ENCODE measurements around the gene VDR. TPM values are rescaled to one million over a fixed set of nuclear protein-coding genes. Genes with fewer than 3 reads are reported as not detected.

VDR gene
- total and polyA plus RNA-seq, 2 donors (not counting 1 experiment from before 2014, with no cell fraction given), result 0.37 to 0.42 TPM

GRCh38 chr12:47854531-47854930 is 50.3 kb downstream of the VDR start:
- Histone ChIP-seq H2AFZ (ENCODE audit: insufficient read depth, low read depth, low read length, poor library complexity, severe bottlenecking) (no peak overlapping the region), H3K9me3 (ENCODE audit: control extremely low read depth in 1 of 3, control insufficient read depth in 2 of 3, insufficient read depth in 1 of 3, low read length in 2 of 3) (no peaks in the 10 kb centered on the region), H3K4me3 (ENCODE audit: control extremely low read depth in 1 of 5, extremely low read depth in 1 of 5, insufficient read depth in 1 of 5, low read depth in 2 of 5, low read length in 4 of 5) (no peak overlapping the region), H4K20me1 (ENCODE audit: control insufficient read depth, insufficient read depth, low read length, poor library complexity, severe bottlenecking) (no peaks in the 10 kb centered on the region), H3K79me2 (ENCODE audit: control insufficient read depth, insufficient read depth, low read length) (no peaks in the 10 kb centered on the region), H3K27me3 (replicated peaks in 1 of 4; ENCODE audit: control extremely low read depth in 1 of 4, control insufficient read depth in 3 of 4, insufficient read depth in 4 of 4, low read length in 3 of 4) (no peaks in the 10 kb centered on the region), H3K4me2 (replicated peaks; ENCODE audit: low read depth, low read length, poor library complexity, severe bottlenecking) (no peak overlapping the region), H3K36me3 (replicated peaks in 1 of 2; ENCODE audit: control extremely low read depth in 1 of 2, control insufficient read depth in 1 of 2, extremely low read depth in 1 of 2, insufficient read depth in 2 of 2, low read length in 1 of 2) (no peaks in the 10 kb centered on the region), H3K4me1 (ENCODE audit: control insufficient read depth in 2 of 2, insufficient read depth in 2 of 2, low read length in 2 of 2) (no peaks in the 10 kb centered on the region), H3K27ac (ENCODE audit: low read length in 2 of 2) (no peak overlapping the region), H3K9ac (ENCODE audit: low read length) (no peak overlapping the region)
- Mint-ChIP-seq H3K27ac (no peak overlapping the region), H3K4me1 (no peaks in the 10 kb centered on the region), H3K4me3 (no peak overlapping the region), H3K27me3 (no peaks in the 10 kb centered on the region), H3K9me3 (ENCODE audit: insufficient read depth) (no peaks in the 10 kb centered on the region)
- intact Hi-C loops (cut with micrococcal nuclease), result no loop called here
- POLR2A ChIA-PET, result no interaction called here
- WGBS (ENCODE audit: insufficient coverage), result 95% methylated on average over 5 of the region's 5 CpGs
- ATAC-seq (ENCODE audit: low read depth), result no peak
- no peak for TF ChIP-seq CTCF (IDR thresholded peaks at IDR 0.05)
- TF ChIP-seq EZH2 (IDR thresholded peaks at IDR 0.05; ENCODE audit: borderline replicate concordance, insufficient read depth, low read depth, low read length, poor library complexity, severe bottlenecking), result no peak
- CTCF ChIA-PET, result interaction anchor here (2.1 kb wide), 1 partner anchor 14 kb away, joined by 7 read pairs; no protein-coding TSS in a partner anchor
- no peak for DNase-seq

DNA sequence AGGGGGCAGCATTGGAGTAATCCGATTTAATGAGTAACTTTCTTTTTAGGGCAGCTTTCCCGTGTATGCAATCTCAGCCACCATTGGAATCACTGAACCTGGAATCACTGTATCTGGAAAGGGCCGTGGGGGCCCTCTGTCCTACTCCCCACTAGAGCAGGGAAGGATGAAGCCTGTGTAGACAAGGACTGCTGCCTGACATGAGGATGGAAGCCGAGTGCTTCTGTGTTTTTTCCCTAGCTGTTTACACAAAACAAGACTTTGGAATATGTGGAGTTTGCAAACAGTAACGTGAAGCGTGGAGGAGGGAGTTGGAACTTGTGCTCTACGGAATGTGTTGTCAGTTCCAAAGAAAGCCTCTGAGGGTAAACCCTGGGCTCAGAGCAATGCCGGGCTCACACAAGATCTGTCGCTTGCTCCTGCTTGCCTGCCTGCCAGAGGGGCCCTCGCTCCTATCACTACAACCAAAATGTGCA is 52.7 kb downstream of the VDR start:
- H3K9me3 ChIP-seq (ENCODE audit: control extremely low read depth in 1 of 3, control insufficient read depth in 2 of 3, insufficient read depth in 1 of 3, low read length in 2 of 3), result no peaks in the 10 kb centered on the region
- no peak overlapping the region for H3K27ac ChIP-seq (ENCODE audit: low read length in 2 of 2)
- no peaks in the 10 kb centered on the region for H3K4me1 ChIP-seq (ENCODE audit: control insufficient read depth in 2 of 2, insufficient read depth in 2 of 2, low read length in 2 of 2)
- Mint-ChIP-seq H3K27me3 (no peaks in the 10 kb centered on the region), H3K4me1 (no peaks in the 10 kb centered on the region), H3K27ac (no peak overlapping the region), H3K4me3 (no peak overlapping the region), H3K9me3 (ENCODE audit: insufficient read depth) (no peaks in the 10 kb centered on the region)
- H4K20me1 ChIP-seq (ENCODE audit: control insufficient read depth, insufficient read depth, low read length, poor library complexity, severe bottlenecking), result no peaks in the 10 kb centered on the region
- H3K4me2 ChIP-seq (replicated peaks; ENCODE audit: low read depth, low read length, poor library complexity, severe bottlenecking), result no peak overlapping the region
- intact Hi-C loops (cut with micrococcal nuclease), result no loop called here
- DNase-seq (no peak), ATAC-seq (ENCODE audit: low read depth) (no peak)
- no peak overlapping the region for H3K9ac ChIP-seq (ENCODE audit: low read length)
- ChIA-PET POLR2A (no interaction called here), CTCF (interaction anchor here (1.3 kb wide), 1 partner anchor 12 kb away, joined by 4 read pairs; no protein-coding TSS in a partner anchor)
- H3K36me3 ChIP-seq (replicated peaks in 1 of 2; ENCODE audit: control extremely low read depth in 1 of 2, control insufficient read depth in 1 of 2, extremely low read depth in 1 of 2, insufficient read depth in 2 of 2, low read length in 1 of 2), result no peaks in the 10 kb centered on the region
- H3K27me3 ChIP-seq (replicated peaks in 1 of 4; ENCODE audit: control extremely low read depth in 1 of 4, control insufficient read depth in 3 of 4, insufficient read depth in 4 of 4, low read length in 3 of 4), result no peaks in the 10 kb centered on the region
- TF ChIP-seq EZH2 (IDR thresholded peaks at IDR 0.05; ENCODE audit: borderline replicate concordance, insufficient read depth, low read depth, low read length, poor library complexity, severe bottlenecking), result no peak
- TF ChIP-seq CTCF (IDR thresholded peaks at IDR 0.05), result no peak
- no peak overlapping the region for H3K4me3 ChIP-seq (ENCODE audit: control extremely low read depth in 1 of 5, extremely low read depth in 1 of 5, insufficient read depth in 1 of 5, low read depth in 2 of 5, low read length in 4 of 5)
- H2AFZ ChIP-seq (ENCODE audit: insufficient read depth, low read depth, low read length, poor library complexity, severe bottlenecking), result no peak overlapping the region
- no peaks in the 10 kb centered on the region for H3K79me2 ChIP-seq (ENCODE audit: control insufficient read depth, insufficient read depth, low read length)
- WGBS (ENCODE audit: insufficient coverage), result 100% methylated on average over 7 of the region's 10 CpGs
